GM12878 (cell line): ENCODE results near the gene HEG1. TPM values are rescaled to one million over a fixed set of nuclear protein-coding genes. Genes with fewer than 3 reads are reported as not detected.

Source experiments
- BHLHE40 ChIP-seq, 2 experiments: fragments of 450-650 bp in 1 of 2; IDR thresholded peaks; 2 replicates each; pipeline ENCODE4 v1.6.1; 2011 to 2017; ENCODE audit warnings: low read depth in 2 of 2, borderline replicate concordance in 1 of 2, improper control_type of control experiment in 1 of 2, low read length in 1 of 2, mild to moderate bottlenecking in 1 of 2
- CREB1 ChIP-seq: IDR thresholded peaks from 2 replicates; pipeline ENCODE4 v1.6.1; 2012; ENCODE audit warnings: low read depth, mild to moderate bottlenecking, inconsistent platforms
- E4F1 ChIP-seq: fragments of 450-650 bp; IDR thresholded peaks from 2 replicates; pipeline ENCODE4 v1.6.1; 2018; ENCODE audit warnings: borderline replicate concordance, mild to moderate bottlenecking; ENCODE audit not compliant: partially characterized antibody
- FOXM1 ChIP-seq: IDR thresholded peaks from 2 replicates; pipeline ENCODE4 v1.6.1; 2012; ENCODE audit warnings: low read depth, mild to moderate bottlenecking, inconsistent platforms, low read length, moderate library complexity
- HDAC2 ChIP-seq: fragments of 200-600 bp; sonication (generic); IDR thresholded peaks from 2 replicates; pipeline ENCODE4 v1.6.1; 2017
- LARP7 ChIP-seq: fragments of 450-650 bp; IDR thresholded peaks from 2 replicates; pipeline ENCODE4 v1.6.1; 2017; ENCODE audit warnings: mild to moderate bottlenecking
- MEF2B ChIP-seq: fragments of 450-650 bp; IDR thresholded peaks from 2 replicates; pipeline ENCODE4 v1.6.1; 2018; ENCODE audit warnings: mild to moderate bottlenecking, moderate library complexity; ENCODE audit not compliant: partially characterized antibody, poor library complexity, severe bottlenecking
- NFIC ChIP-seq: IDR thresholded peaks from 2 replicates; pipeline ENCODE4 v1.6.1; 2012; ENCODE audit warnings: low read depth, mild to moderate bottlenecking, inconsistent platforms, low read length, moderate library complexity
- PKNOX1 ChIP-seq: fragments of 450-650 bp; IDR thresholded peaks from 2 replicates; pipeline ENCODE4 v1.6.1; 2016; ENCODE audit warnings: mild to moderate bottlenecking
- RAD21 ChIP-seq: IDR thresholded peaks from 2 replicates; pipeline ENCODE4 v1.6.1; 2011; ENCODE audit warnings: mild to moderate bottlenecking, low read depth, low read length, moderate library complexity; ENCODE audit not compliant: insufficient read depth
- SPI1 ChIP-seq: IDR thresholded peaks from 2 replicates; pipeline ENCODE4 v1.6.1; 2011; ENCODE audit warnings: low read depth, mild to moderate bottlenecking, low read length, moderate library complexity, borderline replicate concordance; ENCODE audit not compliant: insufficient read depth
- TCF7 ChIP-seq: IDR thresholded peaks from 2 replicates; pipeline ENCODE4 v1.6.1; 2014; ENCODE audit warnings: antibody characterized with exemption, borderline replicate concordance
- USF1 ChIP-seq: IDR thresholded peaks from 2 replicates; pipeline ENCODE4 v1.6.1; 2011; ENCODE audit warnings: borderline replicate concordance, low read depth, mild to moderate bottlenecking, moderate library complexity, mixed read lengths, low read length; ENCODE audit not compliant: insufficient read depth; ENCODE audit errors: extremely low read length
- YY1 ChIP-seq: IDR thresholded peaks from 2 replicates; pipeline ENCODE4 v1.6.1; 2011; ENCODE audit warnings: low read depth, mild to moderate bottlenecking, low read length
- ZBED1 ChIP-seq: IDR thresholded peaks from 2 replicates; pipeline ENCODE4 v1.6.1; 2016; ENCODE audit warnings: borderline replicate concordance
- ZBTB40 ChIP-seq: fragments of 450-650 bp; IDR thresholded peaks from 2 replicates; pipeline ENCODE4 v1.6.1; 2016; ENCODE audit warnings: mild to moderate bottlenecking, moderate library complexity, borderline replicate concordance
- ZNF217 ChIP-seq: fragments of 450-650 bp; IDR thresholded peaks from 2 replicates; pipeline ENCODE4 v1.6.1; 2017; ENCODE audit warnings: antibody characterized with exemption, mild to moderate bottlenecking
- ZNF24 ChIP-seq: fragments of 450-650 bp; IDR thresholded peaks from 2 replicates; pipeline ENCODE4 v1.6.1; 2017; ENCODE audit warnings: antibody characterized with exemption, mild to moderate bottlenecking
- ZZZ3 ChIP-seq: IDR thresholded peaks from 2 replicates; pipeline ENCODE4 v1.6.1; 2011; ENCODE audit warnings: low read depth; ENCODE audit not compliant: control insufficient read depth, insufficient read length
- polyA plus RNA-seq, 11 experiments: library from polyadenylated mRNA; depleted of rRNA in 4 of 11; unstranded in 6 of 11; stranded (reverse) in 5 of 11; fragments of >200 nt; fragmentation: Nextera tagmentation in 4 of 11; fragmentation: Illumina TruSeq in 1 of 11; extraction: Ambion mirVana in 4 of 11; extraction: Trizol in 1 of 11; gene quantifications; 1 replicate in 1 of 11; 2 replicates in 10 of 11; pipeline versions ENCODE4 v1.2.1 to v1.2.3, GENCODE V29; 2011 to 2016; ENCODE audit warnings: inconsistent platforms in 2 of 11, missing spikeins in 2 of 11, low read depth in 1 of 11
- total RNA-seq, 4 experiments: library from RNA; depleted of rRNA in 3 of 4; stranded (reverse); fragments of >200 nt in 3 of 4; fragmentation: Illumina TruSeq in 1 of 4; extraction: Trizol in 1 of 4; gene quantifications; 2 replicates each; pipeline versions ENCODE4 v1.2.1 to v1.2.3, GENCODE V29; 2013 to 2021
- TF ChIP-seq, protein P1 (sequence below), 3 experiments: IDR thresholded peaks in 2 of 3; conservative IDR thresholded peaks in 1 of 3; 2 replicates each; pipeline ENCODE4 v1.5.1; 2011; ENCODE audit warnings: low read depth in 3 of 3, low read length in 3 of 3, mild to moderate bottlenecking in 3 of 3, control low read depth in 2 of 3, moderate library complexity in 2 of 3, inconsistent platforms in 1 of 3, mixed read lengths in 1 of 3; ENCODE audit not compliant: control insufficient read depth in 2 of 3, insufficient read depth in 1 of 3; ENCODE audit errors: extremely low read depth in 1 of 3

The HEG1 gene
- total and polyA plus RNA-seq, 10 of the 15 experiments (the other 5 are each of a cell fraction or from before 2014, with no cell fraction given): 2.2 to 32.1 (median 7.6) TPM

DNA sequence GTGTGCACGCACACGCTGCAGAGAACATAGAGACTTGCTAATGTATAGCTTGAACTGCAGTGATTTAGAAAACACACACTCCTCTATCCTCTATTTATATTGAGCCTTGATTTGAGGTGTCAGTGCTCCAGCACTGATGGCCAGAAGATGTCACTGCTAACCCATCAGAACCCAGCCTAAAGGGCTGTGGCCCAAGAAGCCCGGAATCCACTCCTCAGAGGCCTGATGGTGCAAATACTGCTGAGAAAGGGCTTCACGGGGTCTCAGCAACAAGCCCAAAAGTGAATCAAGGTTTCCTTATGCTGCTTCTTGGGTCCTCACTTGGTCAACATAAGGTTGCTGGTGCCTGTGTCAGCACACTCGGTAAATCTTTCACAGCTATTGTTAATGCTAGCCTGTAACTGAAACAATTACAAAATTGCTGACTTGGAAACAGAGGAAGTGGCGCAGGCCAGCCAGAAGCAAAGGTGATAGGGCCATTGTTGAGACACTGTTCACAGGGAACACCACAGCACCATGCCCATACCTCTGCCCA lies 60.3 kb downstream of the HEG1 start (continued):
- TF ChIP-seq BHLHE40 (IDR thresholded peaks at IDR 0.05; ENCODE audit: borderline replicate concordance in 1 of 2, low read depth in 2 of 2, low read length in 1 of 2) (no peak), HDAC2 (no peak), MEF2B (no peak), YY1 (peak; percentile 33; the same call in 1 of the 2 replicates), NFIC (no peak), E4F1 (no peak), ZBTB40 (no peak), LARP7 (no peak), USF1 (no peak), SPI1 (peak; percentile 47; the same call in 1 of the 2 replicates), PKNOX1 (peak; percentile 53; the same call in 1 of the 2 replicates), ZZZ3 (no peak), CREB1 (no peak), ZBED1 (no peak), ZNF24 (no peak), RAD21 (peak; percentile 91), ZNF217 (no peak), FOXM1 (no peak), TCF7 (no peak)
- TF ChIP-seq, protein P1, sequence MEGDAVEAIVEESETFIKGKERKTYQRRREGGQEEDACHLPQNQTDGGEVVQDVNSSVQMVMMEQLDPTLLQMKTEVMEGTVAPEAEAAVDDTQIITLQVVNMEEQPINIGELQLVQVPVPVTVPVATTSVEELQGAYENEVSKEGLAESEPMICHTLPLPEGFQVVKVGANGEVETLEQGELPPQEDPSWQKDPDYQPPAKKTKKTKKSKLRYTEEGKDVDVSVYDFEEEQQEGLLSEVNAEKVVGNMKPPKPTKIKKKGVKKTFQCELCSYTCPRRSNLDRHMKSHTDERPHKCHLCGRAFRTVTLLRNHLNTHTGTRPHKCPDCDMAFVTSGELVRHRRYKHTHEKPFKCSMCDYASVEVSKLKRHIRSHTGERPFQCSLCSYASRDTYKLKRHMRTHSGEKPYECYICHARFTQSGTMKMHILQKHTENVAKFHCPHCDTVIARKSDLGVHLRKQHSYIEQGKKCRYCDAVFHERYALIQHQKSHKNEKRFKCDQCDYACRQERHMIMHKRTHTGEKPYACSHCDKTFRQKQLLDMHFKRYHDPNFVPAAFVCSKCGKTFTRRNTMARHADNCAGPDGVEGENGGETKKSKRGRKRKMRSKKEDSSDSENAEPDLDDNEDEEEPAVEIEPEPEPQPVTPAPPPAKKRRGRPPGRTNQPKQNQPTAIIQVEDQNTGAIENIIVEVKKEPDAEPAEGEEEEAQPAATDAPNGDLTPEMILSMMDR (IDR thresholded peaks at IDR 0.05 in 2 of 3, conservative IDR thresholded peaks at IDR 0.05 in 1 of 3; ENCODE audit: control insufficient read depth in 2 of 3, extremely low read depth in 1 of 3, insufficient read depth in 1 of 3, low read depth in 3 of 3, low read length in 3 of 3): peak; percentile 66 to 92 (median 75); a peak in 4 of 6 replicates
